Measurements from ENCODE around the gene ENPEP.
A peak's percentile ranks its signal among the peaks of the same experiment; 100 is the strongest.

The ENPEP gene

DNA sequence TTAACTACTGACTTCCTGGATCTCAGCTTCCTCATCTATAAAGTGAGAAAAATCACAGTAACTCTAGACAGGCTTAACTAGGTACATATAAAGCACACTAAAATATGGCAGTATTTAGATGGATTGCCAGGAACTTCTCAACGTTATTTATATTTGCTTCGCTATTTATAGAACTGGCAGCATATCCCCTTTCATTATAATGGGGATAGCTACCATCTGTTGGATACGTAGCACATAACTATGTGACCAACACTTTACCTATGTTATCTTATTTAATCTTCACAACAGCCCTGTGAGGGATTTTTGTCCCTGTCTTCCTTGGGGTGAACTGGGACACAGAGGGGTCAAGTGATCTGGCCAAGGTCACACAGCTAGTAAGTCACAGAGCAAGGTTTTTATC, 64.6 kb downstream of the ENPEP start:
- TF ChIP-seq, protein P1, sequence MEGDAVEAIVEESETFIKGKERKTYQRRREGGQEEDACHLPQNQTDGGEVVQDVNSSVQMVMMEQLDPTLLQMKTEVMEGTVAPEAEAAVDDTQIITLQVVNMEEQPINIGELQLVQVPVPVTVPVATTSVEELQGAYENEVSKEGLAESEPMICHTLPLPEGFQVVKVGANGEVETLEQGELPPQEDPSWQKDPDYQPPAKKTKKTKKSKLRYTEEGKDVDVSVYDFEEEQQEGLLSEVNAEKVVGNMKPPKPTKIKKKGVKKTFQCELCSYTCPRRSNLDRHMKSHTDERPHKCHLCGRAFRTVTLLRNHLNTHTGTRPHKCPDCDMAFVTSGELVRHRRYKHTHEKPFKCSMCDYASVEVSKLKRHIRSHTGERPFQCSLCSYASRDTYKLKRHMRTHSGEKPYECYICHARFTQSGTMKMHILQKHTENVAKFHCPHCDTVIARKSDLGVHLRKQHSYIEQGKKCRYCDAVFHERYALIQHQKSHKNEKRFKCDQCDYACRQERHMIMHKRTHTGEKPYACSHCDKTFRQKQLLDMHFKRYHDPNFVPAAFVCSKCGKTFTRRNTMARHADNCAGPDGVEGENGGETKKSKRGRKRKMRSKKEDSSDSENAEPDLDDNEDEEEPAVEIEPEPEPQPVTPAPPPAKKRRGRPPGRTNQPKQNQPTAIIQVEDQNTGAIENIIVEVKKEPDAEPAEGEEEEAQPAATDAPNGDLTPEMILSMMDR (IDR thresholded peaks at IDR 0.05): no peak

DNA sequence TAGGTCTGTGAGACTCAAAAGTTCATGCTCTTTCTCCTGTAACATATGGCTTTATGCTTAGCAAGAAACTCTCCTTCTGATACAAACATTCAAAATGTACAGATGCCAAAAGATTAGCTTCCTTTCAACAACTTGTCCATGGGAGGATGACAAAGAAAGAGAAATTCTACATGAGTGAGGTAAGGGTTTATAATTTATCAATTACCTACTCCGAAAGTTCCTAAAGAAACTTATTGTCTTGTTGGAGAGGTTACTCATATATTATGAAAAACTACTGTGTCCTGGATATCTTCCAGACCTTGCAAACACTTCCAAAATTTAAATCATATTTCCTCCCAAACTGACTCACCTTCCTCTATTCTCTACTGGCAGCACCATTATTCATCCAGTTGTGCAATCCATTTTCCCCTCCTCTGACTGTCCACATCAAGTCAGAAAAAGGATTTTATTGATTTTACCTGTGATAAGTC, 65.1 kb downstream of the ENPEP start:
- TF ChIP-seq, protein P1 (IDR thresholded peaks at IDR 0.05): no peak

DNA sequence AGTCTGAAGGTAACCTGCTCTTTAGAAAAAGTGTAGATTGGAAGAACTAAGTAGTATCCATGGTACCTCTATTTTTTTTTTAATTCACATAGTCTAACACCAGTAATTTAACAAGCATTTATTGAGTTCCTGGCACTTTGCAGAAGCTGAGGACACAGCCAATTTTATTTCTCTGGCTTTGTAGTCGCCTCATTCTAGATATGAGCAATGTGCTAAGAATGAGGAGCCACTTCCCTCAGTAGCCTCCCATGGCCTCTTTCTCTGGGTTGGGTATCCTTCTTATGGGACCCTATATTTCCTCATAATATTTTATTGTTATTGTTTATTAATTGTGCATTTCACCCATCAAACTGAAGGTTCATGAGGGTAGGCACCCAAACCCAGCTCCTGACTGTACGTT, 67.6 kb downstream of the ENPEP start:
- TF ChIP-seq, protein P1 (IDR thresholded peaks at IDR 0.05): no peak

DNA sequence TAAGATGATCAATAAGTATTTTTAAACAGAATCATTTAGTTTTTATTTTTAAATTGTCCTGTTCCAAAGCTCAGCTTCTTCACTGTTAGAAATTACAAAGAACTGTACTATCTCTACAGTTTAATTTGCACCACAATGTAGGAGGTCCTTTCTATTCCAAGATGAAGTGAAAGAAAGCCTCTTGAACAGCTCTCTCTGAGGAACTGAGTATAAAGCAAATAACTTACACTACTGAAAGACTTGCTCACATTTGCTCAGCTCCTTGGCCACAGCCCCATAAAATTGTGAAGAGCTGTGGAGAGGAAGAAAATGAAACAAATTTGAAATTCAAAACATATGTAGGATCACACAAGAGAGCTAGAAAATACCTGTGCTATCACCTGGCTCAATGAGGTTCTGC, 68.6 kb downstream of the ENPEP start:
- TF ChIP-seq, protein P1 (IDR thresholded peaks at IDR 0.05): no peak

DNA sequence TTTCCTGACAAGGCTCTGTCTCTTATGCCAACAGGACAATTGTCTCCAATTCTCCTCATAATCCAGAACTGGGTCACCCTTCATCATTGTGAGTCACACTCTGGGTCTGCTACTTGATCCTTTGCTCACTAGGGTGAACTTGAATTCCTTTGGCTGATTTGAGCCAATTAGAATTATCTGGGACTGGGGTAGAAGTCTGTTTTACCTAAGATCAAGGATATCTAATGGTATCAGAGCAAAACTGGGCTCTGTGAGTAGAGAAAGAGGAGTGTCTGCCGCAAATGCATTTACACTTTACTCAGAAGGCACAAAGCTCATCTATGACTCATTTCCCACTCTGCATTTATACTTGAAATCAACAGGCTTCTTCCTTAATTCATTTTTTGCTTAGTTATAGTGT, 74.3 kb downstream of the ENPEP start:
- TF ChIP-seq, protein P1 (IDR thresholded peaks at IDR 0.05): no peak

DNA sequence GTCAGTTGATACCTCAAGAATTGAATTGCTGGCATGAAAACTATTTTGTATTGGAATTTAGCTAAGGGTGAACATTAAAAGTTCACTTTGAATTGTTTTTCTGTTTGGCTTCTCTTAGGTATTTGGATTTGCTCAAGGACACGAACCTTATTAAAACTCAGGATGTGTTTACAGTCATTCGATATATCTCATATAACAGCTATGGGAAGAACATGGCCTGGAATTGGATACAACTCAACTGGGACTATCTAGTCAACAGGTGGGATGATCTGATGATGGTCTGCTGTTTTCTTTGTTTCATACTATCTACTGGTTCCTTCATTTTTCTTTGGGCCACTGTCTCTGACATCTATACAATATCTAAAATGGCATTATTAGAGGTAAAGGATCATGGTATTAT, 77.2 kb downstream of the ENPEP start:
- TF ChIP-seq, protein P1 (IDR thresholded peaks at IDR 0.05): no peak

DNA sequence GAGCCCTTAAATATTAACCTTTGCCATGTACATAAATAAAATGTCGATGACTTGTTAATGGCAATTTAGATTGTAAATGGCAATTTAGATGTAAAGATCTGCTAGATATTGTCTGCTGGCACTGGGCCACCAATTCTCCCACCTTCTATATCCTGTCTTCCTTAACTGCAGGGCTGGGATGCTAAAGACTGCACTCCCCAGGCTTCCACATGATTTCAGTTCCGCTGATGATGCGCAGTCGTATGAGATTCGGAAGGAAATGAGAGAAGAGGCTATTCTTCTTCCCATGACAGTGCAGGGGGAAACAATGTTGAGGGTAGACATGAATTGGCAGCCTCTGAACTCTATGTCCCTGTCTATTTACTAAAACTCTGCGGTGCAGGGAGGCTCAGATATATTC, 91.3 kb downstream of the ENPEP start:
- TF ChIP-seq, protein P1 (IDR thresholded peaks at IDR 0.05): no peak

DNA sequence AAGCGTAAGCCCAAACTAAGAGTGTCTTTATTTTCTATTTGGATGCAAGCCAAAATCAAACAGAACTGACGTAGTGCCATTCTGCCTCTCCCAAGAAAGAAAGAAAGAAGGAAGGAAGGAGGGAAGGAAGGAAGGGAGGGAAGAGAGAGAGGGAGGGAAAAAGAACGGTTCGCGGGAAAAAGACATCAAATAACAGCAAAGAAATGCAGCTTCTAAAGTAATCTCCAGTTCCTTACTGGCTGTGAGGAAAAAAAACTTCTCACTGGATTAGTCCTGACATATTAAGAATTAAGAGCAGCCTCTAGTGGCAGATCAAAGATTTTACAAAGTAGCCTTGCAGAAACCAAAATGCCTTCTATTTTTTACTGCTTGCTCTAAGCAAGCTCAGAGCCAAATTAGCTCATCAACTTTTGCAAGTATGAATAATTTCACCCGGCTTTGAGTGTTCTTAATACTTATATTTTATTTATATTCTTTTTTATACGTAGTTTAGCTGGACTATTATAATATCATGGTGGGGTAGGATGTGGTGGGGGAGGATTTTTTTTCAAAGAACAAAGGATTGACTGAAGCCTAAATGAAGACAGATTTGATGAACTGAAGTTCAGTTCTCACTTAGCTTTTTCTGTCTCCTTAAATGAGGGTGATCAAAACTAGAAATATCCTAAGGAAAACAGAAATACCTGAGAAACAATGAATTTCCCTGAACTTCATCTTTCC, 110.3 kb downstream of the ENPEP start:
- TF ChIP-seq, protein P1 (IDR thresholded peaks at IDR 0.05): peak; percentile 63
